Mammary epithelial cell (primary cell): ENCODE data around the gene CMC1.

Experiments
- EZH2 ChIP-seq: IDR thresholded peaks from 2 replicates; pipeline ENCODE4 v1.6.1; 2012; ENCODE audit warnings: low read length, inconsistent platforms, borderline replicate concordance
- TF ChIP-seq, protein P1 (sequence below), 2 donors: IDR thresholded peaks in 1 of 2; conservative IDR thresholded peaks in 1 of 2; 2 replicates each; pipeline ENCODE4 v1.5.1; 2011 to 2012; ENCODE audit warnings: inconsistent platforms in 2 of 2, low read length in 2 of 2, mild to moderate bottlenecking in 2 of 2, control low read depth in 1 of 2, low read depth in 1 of 2; ENCODE audit not compliant: insufficient read depth in 1 of 2; ENCODE audit errors: extremely low read depth in 1 of 2

DNA sequence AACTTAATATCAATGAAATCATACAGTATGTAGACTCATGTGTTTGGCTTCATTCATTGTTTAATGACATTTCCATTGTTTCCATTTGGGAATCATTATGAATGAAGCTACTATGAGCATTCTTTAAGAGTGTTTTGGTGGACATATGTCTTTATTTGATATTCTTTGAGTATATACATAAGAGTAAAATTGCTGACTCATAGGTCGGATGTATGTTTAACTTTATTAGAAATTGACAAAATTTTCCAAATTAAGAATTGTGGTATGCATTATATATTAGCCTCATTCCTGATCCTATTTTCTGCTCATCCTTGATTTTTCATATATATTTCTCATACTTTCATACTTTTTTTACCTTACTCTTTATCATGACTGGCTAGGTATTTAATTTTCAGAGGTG, 28.7 kb upstream of the CMC1 start:
- TF ChIP-seq, protein P1, sequence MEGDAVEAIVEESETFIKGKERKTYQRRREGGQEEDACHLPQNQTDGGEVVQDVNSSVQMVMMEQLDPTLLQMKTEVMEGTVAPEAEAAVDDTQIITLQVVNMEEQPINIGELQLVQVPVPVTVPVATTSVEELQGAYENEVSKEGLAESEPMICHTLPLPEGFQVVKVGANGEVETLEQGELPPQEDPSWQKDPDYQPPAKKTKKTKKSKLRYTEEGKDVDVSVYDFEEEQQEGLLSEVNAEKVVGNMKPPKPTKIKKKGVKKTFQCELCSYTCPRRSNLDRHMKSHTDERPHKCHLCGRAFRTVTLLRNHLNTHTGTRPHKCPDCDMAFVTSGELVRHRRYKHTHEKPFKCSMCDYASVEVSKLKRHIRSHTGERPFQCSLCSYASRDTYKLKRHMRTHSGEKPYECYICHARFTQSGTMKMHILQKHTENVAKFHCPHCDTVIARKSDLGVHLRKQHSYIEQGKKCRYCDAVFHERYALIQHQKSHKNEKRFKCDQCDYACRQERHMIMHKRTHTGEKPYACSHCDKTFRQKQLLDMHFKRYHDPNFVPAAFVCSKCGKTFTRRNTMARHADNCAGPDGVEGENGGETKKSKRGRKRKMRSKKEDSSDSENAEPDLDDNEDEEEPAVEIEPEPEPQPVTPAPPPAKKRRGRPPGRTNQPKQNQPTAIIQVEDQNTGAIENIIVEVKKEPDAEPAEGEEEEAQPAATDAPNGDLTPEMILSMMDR (conservative IDR thresholded peaks at IDR 0.05 in 1 of 2, IDR thresholded peaks at IDR 0.05 in 1 of 2; ENCODE audit: extremely low read depth in 1 of 2, insufficient read depth in 1 of 2, low read depth in 1 of 2, low read length in 2 of 2) = no peak
- no peak for TF ChIP-seq EZH2
